H54 (cell line): ENCODE results near the gene GPLD1.
A peak's percentile ranks its signal among the peaks of the same experiment; 100 is the strongest.
"Not testable (repeated sequence)": the region's sequence is repeated elsewhere in the genome, so short reads cannot be mapped to it uniquely, and the experiment has no call there.

Source experiments
- DNase-seq: peaks from one replicate; pipeline ENCODE4 v3.0.0; 2011; ENCODE audit warnings: low spot score, mixed read lengths; ENCODE audit not compliant: insufficient read length
- FAIRE-seq: peaks from 3 replicates; lab custom pipeline; 2011; peaks lifted over from hg19 to GRCh38; lab: Jason Lieb, UNC
- POLR2A ChIP-seq: IDR thresholded peaks from 2 replicates; pipeline ENCODE4 v1.6.1; 2011; ENCODE audit warnings: low read depth, mild to moderate bottlenecking, low read length

Gene GPLD1

GRCh38 chr6:24489470-24489869 is at the start of gene GPLD1:
Gene GPLD1, minus strand, starts transcription at chr6:24489578. Its CDS starts 67 bp downstream, at chr6:24489511.
- no peak for TF ChIP-seq POLR2A
- FAIRE-seq (no peak), DNase-seq (no peak)

DNA sequence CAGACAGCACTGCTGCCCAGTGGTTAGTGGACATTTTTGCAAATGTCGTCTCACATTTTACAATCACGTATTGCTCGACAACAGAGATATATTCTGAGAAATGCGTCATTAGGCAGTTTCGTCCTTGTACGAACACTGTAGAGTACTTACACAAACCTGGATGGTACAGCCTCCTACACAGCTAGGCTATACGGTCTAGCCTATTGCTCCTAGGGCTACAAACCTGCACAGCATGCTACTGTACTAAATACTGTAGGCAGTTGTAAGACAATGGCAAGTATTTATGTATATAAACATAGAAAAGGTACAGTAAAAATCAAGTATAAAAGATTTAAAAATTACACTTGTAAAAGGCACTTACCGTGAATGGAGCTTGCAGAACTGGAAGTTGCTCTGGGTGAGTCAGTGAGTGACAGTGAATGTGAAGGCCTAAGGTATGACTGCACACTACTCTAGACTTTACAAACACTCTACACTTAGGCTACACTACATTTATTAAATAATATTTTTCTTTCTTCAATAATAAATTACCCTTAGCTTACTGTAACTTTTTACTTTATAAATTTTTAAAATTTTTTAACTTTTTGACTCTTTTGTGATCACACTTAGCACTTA is 48.5 kb upstream of the GPLD1 start:
- DNase-seq (no peak), FAIRE-seq (no peak)
- TF ChIP-seq POLR2A, result no peak

DNA sequence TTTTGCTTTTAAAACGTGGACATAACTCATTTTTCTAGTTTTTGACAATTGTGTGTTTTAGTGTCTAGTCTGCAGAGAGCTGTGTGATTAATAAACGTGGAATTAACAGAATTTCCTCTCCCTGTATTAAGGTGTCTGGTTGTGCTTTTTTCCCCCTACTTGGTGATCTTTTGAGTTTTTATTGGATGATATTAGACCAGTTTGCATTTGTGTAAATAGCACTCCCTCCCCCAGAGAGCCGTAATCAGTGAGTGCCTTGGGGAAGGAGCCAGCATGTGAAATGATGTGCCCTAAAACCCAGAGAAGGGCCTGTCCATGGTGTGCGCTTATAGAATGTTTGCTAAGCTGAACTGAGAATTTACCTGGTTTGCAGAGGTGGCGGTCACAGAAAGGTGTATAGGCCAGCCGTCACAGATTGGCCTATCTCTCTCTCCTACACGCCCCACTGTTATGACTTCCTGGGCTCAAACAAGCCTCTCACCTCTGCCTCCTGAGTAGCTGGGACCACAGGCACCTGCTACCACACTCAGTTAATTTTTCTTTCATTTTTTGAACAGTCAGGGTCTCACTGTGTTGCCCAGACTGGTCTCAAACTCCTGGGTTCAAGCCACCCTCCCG is 47.8 kb upstream of the GPLD1 start:
- no peak for FAIRE-seq

DNA sequence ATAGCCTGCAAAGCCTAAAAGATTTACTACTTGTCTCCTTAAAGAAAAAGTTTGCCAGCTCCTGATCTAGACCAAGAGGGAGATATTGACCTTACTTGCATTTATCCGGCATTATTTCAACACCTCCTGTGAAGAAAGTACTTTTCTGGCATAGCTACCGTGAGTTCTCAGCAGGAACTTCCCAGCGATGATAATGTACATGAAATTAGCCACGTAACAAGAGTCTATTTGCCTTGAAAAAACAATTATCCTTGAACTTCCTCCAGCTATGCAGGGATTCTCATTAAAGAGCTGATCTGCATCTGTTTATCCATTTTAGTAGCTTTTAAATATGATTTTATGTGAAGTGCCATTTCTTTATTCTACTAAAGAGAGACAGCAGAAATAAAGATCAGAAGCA is 47.1 kb upstream of the GPLD1 start:
- no peak for TF ChIP-seq POLR2A
- no peak for FAIRE-seq
- no peak for DNase-seq

More for the DNA sequence above, 47.8 kb upstream of the GPLD1 start:
- no peak for TF ChIP-seq POLR2A
- DNase-seq, result no peak

- TF ChIP-seq POLR2A, result no peak
- DNase-seq (no peak), FAIRE-seq (no peak)
These were observed 45.8 kb upstream of the GPLD1 start for GRCh38 chr6:24535210-24535609.

GRCh38 chr6:24534329-24534728 is 45.0 kb upstream of the GPLD1 start:
- DNase-seq, result no peak
- no peak for TF ChIP-seq POLR2A
- FAIRE-seq, result no peak

DNA sequence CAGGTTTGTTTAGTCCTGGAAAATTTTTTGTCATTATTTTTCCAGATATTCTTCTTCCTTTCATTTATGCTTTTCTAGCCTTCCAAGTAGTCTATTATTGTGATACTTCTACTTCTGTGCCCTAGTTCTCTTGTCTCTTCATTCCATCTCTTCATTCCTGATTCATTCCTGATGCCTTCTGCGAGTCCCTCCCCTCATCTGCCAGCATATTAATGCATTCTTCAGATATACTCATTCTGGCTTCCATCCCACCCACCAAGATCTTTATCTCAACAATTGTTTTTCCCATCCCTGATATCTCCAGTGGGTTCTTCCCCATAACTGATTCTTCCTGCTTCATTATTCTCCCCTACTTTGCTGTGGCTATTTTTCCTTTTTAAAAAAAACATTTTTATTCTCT is 40.6 kb upstream of the GPLD1 start:
- FAIRE-seq (no peak), DNase-seq (no peak)

DNA sequence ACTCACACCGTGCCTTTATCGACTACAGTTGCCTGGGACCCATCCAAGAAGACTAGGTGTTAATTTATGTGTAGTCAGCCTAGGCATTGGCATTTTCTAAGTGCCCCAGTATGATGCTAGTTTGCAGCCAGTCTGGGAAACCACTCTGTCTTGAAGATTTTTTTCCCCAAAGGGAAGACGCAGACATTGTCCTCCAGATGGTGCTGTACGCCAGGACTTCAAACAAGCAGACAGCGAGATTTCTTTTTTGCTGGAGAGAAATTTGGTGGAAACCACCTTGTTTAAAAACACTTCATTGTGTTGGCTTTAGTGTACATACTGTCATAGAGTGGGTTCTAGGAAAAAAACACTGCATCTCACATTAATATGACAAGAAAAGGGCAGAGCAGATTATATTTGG is 35.4 kb upstream of the GPLD1 start:
- TF ChIP-seq POLR2A, result no peak
- DNase-seq, result peak; percentile 13
- FAIRE-seq, result peak; percentile 20

More for the DNA sequence above, 40.6 kb upstream of the GPLD1 start:
- TF ChIP-seq POLR2A, result no peak

DNA sequence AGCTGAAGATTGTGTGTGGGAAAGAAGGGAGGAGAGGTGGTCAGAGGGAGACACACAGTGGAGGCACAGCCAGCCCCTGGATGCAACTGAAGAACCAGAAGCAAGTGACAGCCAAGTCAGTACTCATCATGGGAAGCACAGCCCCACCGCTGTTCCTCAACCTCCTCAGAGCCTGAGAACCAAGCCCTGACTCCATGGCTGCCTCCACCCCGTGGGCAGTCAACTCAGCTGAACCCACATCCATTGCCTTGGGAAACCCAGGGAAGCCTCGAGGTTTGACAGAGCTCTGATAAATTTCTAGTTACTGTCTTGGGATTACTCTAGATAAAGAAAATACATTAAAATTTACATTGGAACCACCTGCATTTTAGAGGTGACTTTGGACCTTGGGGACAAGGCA is 35.0 kb upstream of the GPLD1 start:
- FAIRE-seq (no peak), DNase-seq (no peak)
- TF ChIP-seq POLR2A, result no peak

DNA sequence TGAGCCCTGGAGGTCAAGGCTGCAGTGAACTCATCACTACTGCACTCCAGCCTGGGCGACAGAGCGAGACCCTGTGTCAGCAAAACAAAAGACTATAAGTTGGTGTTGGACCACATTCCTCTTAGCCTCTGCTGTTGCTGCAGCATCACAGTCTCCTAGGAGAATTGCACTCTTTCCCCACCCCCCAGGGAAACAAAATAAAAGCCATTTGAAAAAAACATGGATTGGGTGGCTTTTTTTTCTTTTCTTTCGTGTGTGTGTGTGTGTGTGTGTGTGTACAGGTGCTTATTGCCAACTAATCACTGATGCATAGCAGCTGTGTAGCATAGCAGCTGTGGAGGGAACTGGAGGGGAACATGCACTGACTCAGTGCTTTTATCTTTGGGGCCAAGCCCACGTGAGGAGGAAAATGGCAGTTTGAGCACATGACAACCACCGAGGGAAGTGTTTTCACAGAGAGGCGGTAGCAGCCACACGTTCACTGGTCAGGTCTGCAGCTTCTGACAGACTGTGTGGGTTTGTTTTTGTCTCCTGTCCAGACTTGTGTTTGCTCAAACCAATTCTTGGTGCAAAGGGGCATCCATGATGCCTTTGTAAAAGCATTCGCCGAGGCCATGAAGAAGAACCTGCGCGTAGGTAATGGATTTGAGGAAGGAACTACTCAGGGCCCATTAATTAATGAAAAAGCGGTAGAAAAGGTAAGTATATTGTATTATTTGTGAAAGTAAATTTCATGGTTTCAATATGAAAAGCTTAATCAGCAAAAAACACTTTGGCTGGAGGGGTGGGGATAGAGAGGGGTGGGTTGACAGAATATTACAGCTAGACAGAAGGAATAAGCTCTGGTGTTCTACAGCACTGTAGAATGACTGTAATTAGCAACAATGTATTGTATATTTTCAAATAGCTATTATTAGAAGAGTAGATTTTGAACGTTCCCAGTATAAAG is 33.1 kb upstream of the GPLD1 start:
- DNase-seq (no peak), FAIRE-seq (no peak)
- TF ChIP-seq POLR2A, result no peak

DNA sequence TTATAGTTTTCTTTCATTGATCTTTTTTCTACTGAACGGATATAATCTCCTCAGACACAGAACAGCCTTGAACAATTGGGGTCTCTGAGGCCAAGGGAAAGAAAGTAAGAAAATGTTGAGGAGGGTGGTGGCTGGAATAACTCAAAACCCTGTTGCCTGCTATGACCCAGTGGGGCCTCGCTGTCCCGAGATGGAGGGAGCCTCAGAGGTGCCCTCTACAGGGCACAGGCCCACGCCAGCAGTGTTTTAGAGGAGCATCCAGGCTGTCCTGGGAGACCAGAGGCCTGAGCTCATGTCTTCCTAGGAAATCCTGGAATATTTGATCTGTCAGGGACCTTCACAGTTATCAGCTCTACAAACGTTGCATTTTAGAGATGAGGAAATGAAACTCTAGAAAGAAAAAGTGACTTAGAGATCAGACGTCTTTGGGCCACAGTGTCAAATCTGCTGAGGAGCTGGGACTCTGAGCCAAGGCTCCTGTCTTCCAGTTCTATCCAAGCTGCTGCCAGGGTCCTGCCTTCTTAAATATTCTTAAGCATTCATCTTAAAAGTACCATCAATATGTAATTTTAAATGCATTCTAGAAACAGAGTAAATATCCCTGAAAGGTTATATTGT is 31.7 kb upstream of the GPLD1 start:
- no peak for TF ChIP-seq POLR2A
- FAIRE-seq (no peak), DNase-seq (peak; percentile 55)

GRCh38 chr6:24517659-24518543 is 28.5 kb upstream of the GPLD1 start:
- FAIRE-seq, result no peak
- no peak for TF ChIP-seq POLR2A
- no peak for DNase-seq

- no peak for FAIRE-seq
- TF ChIP-seq POLR2A, result no peak
- no peak for DNase-seq
These were observed 24.2 kb upstream of the GPLD1 start for GRCh38 chr6:24513602-24514001.

- FAIRE-seq, result not testable (repeated sequence)
These were observed 22.6 kb upstream of the GPLD1 start for GRCh38 chr6:24511976-24512375.

More at GRCh38 chr6:24511976-24512375, 22.6 kb upstream of the GPLD1 start:
- not testable (repeated sequence) for DNase-seq
